GM18520 (cell line): ENCODE measurements around the gene SLC38A1.
"Not testable (repeated sequence)": the region's sequence is repeated elsewhere in the genome, so short reads cannot be mapped to it uniquely, and the experiment has no call there.

Experiments used
- ATAC-seq: cut with Tn5 transposase; IDR thresholded peaks from one replicate; pipeline ENCODE4 v1.9.1; 2021; ENCODE audit not compliant: unreplicated experiment

SLC38A1 gene

DNA sequence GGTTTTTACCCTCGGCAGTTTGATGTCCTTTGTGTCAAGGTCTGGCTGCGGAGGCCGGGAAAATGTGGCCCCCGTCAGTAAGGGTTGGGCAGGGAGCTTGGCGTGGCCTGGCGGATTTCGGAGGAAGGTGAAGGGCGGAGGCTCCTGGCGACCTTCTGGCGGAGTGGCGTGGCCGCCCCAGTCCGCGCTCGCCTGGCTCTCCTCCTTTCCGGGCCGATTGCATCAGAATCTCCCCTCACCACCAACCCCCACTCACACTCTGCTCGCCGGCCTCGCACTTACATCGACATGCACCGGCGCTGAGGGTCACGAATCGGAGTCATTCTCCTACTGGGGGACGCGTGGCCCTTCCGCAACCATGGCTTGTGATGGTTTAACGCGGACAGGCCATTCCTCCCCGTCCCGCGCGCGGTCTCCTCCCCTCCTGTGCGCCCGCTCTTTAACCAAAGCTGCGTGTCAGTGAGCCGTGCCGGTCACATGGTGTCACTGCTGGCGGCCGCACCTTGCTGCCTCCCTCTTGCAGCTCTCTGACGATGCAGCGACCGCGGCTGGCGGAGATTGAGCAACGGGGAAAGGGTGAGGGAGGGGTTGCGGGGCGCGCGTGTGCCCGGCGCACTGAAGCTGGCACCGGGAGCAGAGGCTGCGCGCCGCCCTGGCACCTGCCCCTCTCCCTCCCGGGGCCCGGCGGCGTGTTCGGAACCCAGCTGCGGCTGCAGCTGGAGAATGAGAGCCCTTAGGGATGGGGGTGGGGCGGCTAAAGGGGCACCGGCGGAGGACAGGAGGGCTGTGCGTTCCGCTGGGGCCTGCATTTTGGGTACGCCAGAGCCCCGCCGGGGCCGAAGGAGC lies at the start of gene SLC38A1:
Gene SLC38A1 (minus strand): TSS at position 461 of the 846 bp plus-strand sequence. CDS start 29,243 bp downstream, outside the sequence.
- peak; percentile 59 for ATAC-seq

DNA sequence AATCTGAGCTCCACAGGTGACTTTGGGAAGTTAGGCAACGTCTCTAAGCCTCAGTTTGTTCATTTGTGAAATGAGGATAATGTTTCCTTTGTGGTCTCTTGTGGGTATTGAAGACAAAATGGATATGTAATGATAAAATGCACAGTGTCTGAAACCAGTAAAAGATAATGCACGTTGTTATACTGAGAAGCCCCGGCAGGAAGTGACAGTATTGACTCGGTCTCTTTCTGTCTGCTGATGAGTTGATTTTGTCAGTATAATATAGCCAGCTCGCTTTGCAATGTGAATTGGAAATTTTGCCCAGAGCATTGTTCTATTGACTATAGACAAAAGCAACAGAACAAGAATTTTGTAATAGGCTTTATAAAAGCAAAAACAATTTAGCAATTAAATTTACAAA lies 49.2 kb upstream of the SLC38A1 start:
- ATAC-seq: no peak

DNA sequence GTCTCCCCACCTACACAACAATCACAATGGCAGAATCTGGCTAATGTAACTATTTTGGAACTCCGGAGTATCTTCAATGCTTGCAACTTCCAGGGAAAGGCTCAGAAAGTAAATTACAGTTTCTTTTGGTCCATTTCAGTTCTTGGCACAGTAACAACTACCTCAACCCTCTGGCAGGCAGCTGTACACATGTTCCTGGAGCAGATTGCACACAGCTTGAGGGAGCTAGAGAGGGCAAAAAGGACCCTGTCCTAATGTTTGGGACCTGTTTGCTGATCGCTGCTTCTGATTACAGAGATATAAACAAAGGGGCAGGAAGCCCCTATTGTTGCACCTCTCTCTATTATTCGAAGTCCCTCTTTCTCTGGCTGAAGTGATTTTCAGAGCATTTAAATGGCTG lies 35.2 kb upstream of the SLC38A1 start:
- no peak for ATAC-seq

DNA sequence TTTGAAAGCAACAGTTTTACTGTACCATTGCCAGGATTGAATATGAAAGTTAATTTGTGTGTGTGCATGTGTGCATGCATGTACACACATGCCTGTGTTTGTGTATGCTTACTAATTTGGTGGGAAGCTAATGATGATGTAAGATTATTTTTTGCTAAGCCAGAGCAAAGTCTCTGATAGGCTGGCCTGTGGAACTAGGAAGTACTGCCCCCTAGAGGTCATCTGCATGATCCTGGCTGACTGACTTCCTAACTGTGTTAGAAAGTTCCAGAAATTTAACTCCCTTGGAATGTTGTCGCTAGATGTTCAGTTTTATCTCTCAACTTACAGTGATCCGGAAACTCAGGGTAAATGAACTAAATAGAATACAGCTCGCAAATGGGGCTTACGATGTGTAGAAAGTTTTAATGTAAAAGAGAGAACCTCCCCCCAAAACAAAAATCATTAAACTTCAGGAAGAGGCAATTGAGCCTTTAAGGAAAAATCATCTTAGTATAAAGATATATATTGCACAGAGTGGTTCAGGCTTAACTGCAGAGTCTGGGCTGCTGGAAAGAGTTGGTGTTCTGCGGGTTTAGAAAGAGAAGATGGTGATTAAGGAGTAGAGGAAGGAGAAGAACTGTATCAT lies 34.3 kb upstream of the SLC38A1 start:
- peak; percentile 82 for ATAC-seq

DNA sequence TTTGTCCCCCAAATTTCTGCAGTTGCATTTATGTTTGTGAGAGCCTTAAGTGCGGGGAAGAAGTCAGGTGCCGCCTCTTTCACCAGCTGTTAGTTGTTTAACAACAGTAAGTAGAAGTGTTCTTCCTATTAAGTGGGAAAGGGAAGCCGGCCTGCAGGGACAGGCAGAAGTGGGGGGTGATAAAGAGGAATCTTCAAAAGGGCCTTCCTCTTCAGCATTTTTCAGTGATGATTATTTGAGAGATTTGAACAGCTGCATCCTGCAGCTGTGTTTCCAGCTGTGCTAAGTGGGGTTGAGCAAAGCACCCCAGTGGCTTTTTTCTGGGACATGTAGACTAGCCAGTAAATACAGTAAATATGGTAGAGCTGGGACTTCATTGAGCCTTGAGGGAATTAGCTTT lies 32.1 kb upstream of the SLC38A1 start:
- ATAC-seq: no peak

DNA sequence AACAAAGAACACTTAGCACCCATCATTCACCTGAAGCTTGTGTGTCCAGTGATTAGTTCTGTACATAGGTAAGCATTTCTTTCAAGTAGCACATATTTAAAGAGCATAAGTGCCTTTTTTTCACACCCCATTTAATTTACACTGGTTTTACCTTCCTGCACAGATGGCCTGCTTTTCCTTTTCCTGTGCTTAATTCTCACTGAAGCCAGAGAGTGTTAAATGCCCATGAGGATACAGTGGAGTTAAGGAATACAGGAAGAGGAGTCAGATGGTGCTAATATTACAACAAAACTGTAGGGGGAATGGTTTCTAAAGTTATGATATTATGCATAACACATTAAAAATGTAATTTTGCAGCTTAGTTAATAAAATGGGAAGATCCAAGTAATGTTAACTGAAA lies 31.0 kb upstream of the SLC38A1 start:
- no peak for ATAC-seq

DNA sequence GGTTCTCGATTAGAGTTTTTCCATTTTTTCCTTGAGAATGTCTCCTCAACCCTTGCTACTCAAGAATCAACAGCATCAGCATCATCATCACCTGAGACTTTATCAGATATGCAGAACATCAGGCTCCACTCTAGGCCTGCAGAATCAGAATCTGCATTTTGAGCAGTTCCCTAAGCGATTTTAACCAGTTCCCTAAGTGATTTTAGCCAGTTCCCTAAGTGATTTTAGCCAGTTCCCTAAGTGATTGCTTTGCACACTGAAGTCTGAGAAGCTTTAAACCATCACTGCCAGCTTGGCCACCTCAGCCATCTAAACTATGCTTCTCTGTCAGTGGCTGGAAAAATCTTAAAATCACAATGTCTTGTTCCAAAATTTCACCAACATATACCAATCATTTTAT lies 29.4 kb upstream of the SLC38A1 start:
- no peak for ATAC-seq

DNA sequence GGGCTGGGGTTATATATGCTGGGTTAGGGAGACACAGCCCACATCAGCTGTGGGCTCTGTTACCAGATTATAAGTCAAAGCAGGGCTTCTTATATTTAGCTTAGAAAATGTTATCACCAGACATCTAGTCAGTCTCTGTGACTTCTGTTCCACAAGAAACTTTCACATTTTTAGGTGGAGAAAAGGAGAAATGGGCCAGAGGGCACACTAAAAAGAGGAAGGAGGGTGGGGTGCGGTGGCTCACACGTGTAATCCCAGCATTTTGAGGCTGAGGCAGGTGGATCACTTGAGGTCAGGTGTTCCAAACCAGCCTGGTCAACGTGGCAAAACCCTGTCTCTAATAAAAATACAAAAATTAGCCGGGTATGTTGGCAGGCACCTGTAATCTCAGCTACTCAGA lies 28.0 kb upstream of the SLC38A1 start:
- ATAC-seq: no peak

DNA sequence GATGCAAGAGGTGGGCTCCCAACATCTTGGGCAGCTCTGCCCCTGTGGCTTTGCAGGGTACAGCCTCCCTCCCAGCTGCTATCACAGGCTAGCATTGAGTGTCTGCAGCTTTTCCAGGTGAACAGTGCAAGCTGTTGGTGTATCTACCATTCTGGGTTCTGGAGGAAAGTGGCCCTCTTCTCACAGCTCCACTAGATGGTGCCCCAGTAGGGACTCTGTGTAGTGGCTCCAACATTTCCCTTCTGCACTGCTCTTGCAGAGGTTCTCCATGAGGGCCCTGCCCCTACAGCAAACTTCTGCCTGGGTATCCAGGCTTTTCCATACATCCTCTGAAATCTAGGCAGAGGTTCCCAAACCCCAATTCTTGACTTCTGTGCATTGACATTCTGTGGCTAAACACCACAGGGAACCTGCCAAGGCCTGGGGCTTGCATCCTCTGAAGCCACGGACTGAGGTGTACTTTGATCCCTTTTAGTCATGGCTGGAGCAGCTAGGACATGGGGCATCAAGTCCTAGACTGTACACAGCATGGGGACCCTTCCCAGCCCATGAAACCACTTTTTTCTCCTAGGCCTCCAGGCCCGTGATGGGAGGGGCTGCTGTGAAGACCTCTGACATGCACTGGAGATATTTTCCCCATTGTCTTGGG lies 24.0 kb upstream of the SLC38A1 start:
- no peak for ATAC-seq

DNA sequence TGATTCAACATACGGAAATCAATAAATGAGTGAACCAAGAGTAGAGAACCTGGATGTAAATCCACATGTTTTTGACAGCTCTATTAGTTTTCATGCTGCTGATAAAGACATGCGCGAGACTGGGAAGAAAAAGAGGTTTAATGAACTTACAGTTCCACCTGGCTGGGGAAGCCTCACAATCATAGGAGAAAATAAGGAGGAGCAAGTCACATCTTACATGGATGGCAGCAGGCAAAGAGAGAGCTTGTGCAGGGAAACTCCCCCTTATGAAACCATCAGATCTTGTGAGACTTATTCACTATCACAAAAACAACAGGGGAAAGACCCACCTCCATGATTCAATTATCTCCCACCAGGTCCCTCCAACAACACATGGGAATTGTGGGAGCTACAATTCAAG lies 23.1 kb upstream of the SLC38A1 start:
- not testable (repeated sequence) for ATAC-seq

DNA sequence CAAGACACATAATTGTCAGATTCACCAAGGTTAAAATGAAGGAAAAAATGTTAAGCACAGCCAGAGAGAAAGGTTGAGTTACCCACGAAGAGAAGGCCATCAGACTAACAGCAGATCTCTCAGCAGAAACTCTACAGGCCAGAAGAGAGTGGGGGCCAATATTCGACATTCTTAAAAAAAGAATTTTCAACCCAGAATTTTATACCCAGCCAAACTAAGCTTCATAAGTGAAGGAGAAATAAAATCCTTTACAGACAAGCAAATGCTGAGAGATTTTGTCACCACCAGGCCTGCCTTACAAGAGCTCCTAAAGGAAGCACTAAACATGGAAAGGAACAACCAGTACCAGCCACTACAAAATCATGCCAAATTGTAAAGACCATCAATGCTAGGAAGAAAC lies 16.3 kb upstream of the SLC38A1 start:
- not testable (repeated sequence) for ATAC-seq

DNA sequence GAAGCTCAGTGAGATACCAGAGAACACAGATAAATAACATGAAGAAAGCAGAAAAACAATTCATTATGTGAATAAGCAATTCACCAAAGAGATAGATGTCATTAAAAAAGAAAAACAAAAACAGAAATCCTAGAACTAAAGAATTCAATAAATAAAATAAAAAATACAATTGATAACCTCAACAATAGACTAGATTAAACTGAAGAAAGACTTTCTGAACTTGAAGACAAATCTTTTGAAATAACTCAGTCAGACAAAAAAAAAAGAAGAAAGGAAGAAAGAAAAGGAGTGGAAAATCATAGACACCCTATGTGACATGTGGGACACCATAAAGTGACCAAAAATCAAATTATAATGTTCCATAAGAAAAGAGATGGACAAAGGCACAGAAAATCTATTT lies 14.0 kb upstream of the SLC38A1 start:
- ATAC-seq: no peak

DNA sequence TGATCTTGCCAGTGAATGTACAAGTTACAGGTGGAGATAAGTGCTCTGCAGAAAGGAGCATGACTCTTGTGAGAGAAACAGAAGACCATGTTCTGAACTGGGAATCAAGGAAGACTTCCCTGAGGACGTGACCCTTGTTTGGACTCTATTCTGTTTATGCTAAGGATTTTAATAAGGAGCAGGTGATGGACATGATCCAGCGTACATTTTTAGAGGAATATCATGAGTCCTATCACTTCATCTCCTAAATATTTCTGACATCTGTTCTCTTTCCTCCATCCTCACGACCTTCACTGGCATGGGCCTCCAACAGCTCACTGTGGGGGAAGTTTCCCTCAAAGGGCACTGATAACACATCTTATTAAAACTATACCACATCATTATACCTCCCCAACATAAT lies 7.9 kb upstream of the SLC38A1 start:
- ATAC-seq: no peak

DNA sequence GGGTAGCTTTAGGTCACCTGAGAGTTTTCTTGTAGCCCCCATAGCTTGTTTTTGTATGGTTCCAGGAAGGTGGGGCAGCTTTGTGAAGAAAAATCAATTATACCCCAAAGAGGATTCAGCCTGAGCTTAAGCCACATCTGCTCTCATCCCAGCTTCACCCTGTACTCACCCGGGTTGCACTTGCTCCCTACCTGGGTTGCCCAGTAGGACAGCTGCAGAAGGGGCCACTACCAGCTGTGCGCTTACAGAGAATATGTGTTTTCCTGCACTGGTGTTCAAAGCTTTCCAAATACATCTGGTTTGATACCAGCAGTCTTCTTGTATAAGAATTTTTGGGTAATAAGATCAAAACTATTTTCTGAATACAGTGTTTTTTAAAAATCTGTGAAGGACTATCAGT lies 3.0 kb upstream of the SLC38A1 start:
- no peak for ATAC-seq

DNA sequence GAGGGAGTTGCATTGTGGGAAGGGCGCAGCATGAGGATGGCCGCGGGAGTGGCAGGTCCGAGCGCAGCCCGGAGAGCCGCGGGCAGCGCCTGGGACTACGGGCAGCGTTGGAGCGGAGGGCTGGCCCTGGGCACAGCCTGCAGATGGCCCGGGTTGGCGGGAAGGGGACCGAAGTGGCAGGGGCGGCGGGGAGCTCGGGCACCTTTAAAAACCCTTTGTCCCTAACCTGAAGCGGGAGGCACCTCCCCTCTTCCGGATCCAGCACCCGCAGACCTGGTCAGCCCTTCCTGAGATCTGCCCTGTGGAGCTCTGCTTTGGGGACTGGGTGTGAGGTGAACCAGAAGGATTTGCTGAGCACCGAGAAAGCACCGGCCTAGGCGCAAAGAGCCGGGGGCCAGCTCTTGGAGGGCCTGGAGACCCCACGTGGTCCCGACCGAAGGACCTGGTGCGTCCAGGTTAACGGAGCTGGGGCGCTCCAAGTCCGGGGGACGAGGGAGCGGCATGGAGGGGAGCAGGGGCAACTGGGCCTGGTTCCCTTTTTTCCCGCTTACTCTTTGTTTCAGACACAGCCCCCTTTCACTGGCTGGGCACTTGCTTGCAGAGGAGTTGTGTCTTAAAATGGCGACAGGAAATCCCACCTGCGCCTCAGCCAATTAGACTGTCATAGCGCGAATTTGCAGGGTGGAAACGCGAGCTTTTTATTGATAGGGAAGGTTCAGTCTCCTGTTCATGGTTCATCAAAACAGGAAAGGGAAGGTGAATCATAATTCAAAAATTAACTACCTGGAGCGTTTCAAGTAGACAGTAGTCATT lies 792 bp upstream of the SLC38A1 start:
- ATAC-seq: peak; percentile 7

DNA sequence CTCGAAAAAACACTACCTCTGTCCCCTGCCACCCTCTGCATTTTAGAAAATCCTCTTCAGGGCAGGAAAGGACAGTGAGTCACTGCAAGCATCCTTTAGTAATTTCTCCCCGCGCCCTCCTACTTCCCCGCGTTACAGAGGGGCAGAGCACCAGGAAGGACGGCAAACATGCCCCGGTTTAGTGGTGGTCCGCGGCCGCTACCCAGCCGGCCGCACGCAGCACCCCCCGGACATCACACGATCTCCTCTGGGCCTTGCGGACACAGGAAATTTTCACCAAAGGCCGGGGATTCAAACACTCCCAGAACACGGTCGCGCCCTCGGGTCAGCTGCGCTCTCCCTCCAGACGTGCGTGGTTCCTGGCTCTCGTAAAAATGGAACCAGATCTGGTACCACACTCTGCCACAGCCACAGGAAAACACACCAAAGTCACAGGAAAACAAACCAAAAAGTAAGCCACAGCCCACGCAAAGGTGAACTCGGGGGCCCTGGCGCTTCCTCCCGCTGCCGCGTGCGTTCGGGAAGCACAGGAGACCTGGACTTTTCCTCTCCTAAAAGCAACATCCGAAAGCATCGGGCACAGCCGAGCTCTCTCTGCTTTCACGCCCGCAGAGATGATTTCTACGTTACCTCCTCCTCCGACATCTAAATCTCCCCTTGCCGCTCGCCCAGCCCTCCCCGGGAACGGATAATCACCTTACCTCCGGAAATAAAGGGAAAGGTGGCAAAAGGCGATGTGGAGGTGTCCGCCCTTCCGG lies 839 bp downstream of the SLC38A1 start:
- no peak for ATAC-seq

DNA sequence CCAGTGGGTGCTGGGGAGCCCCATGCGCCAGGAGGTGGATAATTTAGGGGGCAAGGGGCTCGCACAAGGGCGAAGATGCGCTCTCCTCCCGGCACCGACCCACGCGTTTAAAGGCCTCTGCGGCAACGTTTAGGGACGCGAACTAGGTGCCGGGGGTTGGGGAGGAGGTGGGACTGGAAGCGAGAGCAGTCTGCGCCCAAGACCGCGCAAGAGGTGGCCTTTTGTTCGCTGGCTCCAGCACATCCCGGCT lies 1.3 kb downstream of the SLC38A1 start:
- ATAC-seq: no peak

DNA sequence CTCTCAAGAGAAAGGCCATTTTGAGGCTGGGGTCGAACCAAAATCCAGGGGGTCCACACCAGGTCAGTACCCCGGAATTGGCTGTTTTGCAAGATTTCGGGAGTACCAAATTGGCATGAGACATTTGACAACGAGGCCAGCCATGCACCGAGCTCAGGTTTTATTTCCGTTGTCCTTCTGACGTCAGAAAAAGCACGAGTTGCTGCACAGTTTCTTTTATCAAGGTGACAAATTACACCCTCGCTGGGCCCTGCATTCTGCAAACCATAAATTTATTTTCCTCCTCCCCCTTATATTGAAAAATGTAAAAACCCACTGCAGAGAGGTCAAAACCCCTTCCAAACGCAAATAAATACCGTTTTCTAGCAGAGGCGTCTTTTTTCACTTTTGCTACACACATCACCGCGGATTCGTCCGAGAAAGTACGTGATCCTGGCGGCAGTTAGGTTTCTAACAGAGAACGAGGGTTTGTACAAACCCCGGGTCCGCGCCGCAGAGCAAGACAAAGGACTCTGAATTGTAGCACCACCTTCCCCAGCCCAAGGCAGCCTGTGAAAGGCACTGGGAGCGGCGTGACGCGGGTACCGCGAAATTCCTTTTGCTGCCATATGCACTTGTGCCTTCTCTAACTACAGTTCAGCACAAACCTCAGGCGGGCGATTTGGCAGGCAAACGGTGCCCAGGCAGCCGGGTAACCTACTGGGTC lies 1.8 kb downstream of the SLC38A1 start:
- ATAC-seq: no peak

DNA sequence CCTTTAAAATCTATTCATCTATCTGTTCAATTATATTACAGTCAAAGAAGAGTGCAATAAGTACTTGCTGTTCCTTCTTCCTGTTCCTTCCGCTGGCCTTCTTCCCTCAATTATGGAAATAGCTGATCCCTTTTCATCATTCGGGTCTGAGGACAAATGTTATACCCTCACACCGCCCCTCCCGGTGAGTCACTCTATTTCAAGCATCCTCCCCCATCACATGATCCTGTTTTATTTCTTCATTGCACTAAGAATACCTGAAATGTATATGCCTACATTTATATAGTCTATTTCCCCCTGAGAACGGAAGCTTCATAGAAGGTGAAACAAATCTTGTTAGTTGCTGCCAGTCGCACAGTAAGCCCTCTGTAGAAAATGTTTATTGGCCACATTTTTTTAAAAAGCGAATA lies 2.5 kb downstream of the SLC38A1 start:
- ATAC-seq: no peak

DNA sequence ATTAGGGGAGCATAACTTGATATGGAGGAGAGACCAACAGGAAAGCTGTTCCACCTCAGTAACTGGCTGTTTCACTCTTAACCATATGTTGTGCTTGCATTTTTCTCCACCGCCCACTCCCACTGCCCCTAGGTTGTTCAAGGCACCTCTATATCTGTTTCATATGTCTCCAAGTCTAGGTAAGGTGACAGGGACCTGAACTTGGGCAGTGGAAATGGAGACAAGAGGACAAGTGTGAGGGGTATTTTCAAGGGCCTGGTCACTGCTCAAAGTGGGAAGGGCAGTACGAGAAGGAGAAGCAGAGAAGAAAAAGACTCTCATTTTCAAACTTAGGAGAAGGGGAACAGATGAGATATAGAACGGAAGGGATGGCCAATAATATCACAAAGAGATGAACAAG lies 3.1 kb downstream of the SLC38A1 start:
- no peak for ATAC-seq
